ENCODE data around the gene ADAMTS17.

The ADAMTS17 gene

GRCh38 chr15:100059521-100059920 is 282.3 kb downstream of the ADAMTS17 start:
- no peak for DNase-seq

GRCh38 chr15:100059094-100059493 is 282.7 kb downstream of the ADAMTS17 start:
- no peak for DNase-seq

DNA sequence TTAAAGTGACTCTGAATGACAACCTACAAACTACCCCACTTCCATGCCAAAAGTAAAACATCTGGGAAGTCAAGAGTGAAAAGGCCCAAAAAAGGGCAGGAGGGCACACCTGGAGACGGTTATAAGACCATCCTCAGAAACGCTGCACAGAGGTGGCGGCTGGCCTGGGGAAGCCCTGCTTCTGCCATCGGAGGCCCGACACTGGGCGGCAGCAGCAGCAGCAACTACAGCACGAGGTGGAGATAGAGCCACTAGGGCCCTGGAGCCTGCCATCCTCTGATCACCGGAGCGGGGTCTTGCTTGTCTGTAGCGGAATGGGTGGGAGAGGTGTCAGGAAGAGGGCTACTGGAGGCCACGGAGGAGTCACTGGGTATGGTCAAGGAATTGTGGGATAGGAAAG is 283.3 kb downstream of the ADAMTS17 start:
- DNase-seq: no peak

- no peak for DNase-seq
These were observed 284.5 kb downstream of the ADAMTS17 start for GRCh38 chr15:100057281-100057680.

GRCh38 chr15:100056411-100057072 is 285.2 kb downstream of the ADAMTS17 start:
- DNase-seq: no peak

DNA sequence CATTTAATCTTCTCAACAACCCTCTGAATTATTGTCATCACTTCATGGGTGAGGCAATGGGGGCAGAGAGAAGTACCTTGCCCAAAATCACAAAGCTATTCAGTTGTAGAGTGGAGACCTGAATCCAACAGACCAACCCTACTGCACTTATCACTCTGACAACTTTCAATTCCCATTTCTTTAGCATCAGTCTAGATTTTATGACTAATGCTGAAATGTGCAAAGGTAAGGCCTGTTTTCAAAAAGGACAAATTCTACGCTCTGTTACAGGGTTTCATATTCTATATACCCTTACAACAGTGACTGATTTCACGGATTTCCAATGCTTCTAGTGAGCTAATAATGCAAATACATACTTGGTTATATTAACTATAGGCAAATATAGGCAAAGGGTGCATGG is 286.0 kb downstream of the ADAMTS17 start:
- no peak for DNase-seq

GRCh38 chr15:100054539-100054938 is 287.2 kb downstream of the ADAMTS17 start:
- DNase-seq: no peak

DNA sequence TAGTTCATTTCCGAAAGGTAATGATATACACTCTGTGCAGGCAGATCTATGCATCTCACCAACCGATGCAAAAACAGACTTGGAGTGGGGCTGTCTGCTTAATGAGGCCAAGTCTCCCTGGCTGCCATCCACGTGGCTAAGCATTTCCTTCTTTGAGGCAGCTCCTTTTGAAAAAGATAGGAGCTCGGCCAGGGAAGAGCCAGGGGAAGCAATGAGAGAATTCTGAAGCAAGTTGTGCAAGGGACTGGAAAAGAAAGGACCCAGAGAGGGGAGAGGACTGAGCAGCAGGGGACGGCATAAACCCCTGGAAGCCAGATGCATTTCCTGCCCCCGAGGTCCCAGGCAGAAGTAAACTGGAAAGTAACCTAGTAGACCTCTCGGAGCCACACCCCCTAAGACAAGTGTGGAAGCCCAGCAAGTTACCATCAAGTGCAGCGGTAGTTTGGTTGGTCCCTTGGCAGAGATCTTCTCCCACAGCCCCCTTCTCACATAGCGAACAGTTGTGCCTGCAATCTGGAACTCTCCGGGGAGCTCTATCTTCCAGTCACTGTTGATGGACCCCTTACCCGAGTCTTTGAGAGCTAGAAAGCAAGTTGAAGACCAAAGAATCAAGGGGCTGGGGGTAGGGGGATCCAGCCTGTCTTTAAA is 288.2 kb downstream of the ADAMTS17 start:
- no peak for DNase-seq

DNA sequence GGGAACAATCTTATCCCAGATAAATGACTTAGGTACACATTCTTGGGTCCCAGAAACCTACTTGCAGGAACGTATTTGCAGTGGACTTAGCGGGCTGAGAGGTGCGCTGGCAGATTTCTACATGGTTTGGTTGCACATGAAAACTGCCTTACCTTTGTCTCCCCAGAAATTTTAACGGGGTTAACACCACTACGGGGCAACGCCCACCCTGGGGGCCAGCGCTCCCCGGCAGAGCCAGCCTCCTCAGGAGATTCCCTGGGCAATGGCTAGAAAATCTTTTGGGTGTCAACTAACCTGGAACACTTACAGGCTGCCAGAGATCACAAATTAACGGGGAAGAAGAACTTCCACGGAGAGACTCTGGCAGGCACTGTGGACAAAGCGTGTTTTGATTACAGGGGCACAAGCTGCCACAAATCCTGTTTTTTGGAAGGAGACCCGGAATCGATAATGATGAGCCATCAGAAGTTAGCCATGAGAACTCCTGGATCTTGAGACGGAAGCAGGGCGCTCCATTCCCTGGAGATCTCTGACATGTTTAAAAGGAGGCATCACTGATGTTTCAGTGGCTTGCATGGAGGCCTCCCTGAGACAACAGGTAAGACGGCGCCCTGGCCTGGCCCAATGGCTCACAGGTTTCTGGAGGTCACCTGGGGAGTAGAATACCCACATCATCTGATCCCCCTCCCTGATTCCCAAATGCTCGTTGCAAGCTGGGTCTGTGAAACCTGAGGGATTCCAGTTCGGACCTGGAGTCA is 288.9 kb downstream of the ADAMTS17 start:
- DNase-seq: no peak

- DNase-seq: no peak
These were observed 290.6 kb downstream of the ADAMTS17 start for GRCh38 chr15:100050877-100051786.

- no peak for DNase-seq
These were observed 291.6 kb downstream of the ADAMTS17 start for GRCh38 chr15:100049936-100050876.

DNA sequence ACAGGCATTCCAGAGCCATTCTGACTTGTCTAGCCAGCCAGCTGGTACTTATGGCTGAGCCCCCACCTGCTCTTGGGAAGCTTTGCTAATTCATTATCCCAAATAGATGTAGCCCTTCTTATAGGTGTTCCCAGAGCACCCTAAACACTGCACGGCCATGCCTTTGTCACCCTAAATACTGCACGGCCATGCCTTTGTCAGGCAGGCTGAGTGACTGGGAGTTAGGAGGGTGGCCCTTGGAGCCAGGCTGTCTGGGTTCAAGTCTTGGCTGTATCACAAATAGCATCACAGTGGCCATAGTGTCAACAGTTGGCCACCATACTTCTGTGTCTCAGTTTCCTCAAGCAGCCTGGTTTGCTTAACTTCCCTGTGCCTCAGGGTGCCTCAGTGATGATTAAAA is 292.3 kb downstream of the ADAMTS17 start:
- DNase-seq: no peak

GRCh38 chr15:100048736-100049135 is 293.0 kb downstream of the ADAMTS17 start:
- no peak for DNase-seq

- no peak for DNase-seq
These were observed 298.1 kb downstream of the ADAMTS17 start for GRCh38 chr15:100043692-100044091.

DNA sequence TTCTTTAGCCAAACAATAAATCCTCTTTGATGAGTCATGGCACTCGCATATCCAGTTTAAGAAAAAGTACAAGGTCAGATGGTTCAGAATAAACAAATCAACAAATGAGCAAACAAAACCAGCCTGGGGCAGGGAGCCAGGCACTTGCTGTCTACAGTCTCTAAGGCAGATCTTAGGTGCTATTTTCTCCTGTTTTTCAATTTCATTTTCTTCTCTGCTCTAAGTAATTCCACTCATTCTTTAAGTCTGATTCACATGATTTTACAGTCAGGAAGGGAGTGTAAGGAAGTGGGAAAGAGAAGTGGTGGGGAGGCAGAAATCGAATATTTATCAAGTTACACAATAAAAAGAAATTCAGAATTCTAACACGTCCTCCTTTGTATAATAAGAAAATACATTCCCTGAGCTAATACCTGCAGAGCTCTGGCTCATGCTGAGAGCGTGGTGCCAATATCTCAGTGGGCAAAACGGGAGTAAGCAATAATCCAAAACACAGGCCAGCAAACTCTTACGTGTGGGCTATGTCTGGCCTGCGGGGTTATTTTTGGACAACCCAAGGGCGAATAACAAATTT is 298.6 kb downstream of the ADAMTS17 start:
- no peak for DNase-seq

- DNase-seq: no peak
These were observed 299.2 kb downstream of the ADAMTS17 start for GRCh38 chr15:100042558-100042957.

- DNase-seq: no peak
These were observed 300.5 kb downstream of the ADAMTS17 start for GRCh38 chr15:100041127-100041828.

- no peak for DNase-seq
These were observed 301.8 kb downstream of the ADAMTS17 start for GRCh38 chr15:100039994-100040393.

- DNase-seq: no peak
These were observed 303.0 kb downstream of the ADAMTS17 start for GRCh38 chr15:100038736-100039135.

GRCh38 chr15:100037901-100038300 is 303.9 kb downstream of the ADAMTS17 start:
- no peak for DNase-seq

DNA sequence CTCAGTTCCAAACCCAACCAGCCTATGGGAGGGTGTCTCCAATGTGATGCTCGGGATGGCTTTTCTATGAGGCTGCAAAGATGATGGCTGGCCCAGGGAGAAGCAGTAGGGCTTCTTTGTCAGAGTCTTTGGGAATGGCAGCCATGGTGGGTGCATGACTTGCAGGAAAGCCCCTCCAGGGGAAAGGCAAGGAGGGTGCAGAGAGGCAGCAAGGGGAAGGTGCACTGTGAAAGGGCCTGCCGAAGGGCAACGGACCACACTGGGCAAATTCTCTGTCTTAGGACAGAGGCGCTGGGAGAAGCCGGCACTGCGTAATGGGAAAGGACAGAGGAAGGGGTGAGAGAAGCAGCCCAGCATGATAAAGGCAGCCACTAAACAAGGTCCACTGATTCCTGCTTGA is 305.8 kb downstream of the ADAMTS17 start:
- DNase-seq: no peak
